ENCODE results near the gene HLA-G. TPM values are rescaled to one million over a fixed set of nuclear protein-coding genes. Genes with fewer than 3 reads are reported as not detected.

The HLA-G gene
- total RNA-seq, 1 donor from 2014 or later = not detected

DNA sequence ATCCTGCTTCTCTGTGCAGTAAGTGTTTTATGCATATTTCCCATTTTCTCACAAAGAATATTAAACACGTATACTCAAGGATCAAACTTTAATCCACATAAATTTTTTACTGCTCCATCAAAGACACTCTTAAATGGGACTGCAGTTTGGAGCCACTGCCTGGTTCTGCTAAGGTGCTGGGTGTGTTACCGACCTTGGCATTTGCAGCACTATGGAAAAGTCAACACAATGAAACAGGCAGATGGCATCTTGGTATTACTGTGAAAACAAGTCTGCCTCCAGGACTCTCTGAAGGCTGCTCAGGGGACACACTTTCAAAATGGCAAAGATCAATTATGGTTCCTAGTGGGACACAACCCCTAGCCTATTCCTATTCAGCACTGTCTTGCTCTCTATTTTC is 17.3 kb upstream of the HLA-G start:
- H3K27me3 Mint-ChIP-seq (ENCODE audit: insufficient read depth, low read depth) = peaks cover 4% of the 10 kb centered on the region
- H3K4me3 Mint-ChIP-seq = no peak overlapping the region

DNA sequence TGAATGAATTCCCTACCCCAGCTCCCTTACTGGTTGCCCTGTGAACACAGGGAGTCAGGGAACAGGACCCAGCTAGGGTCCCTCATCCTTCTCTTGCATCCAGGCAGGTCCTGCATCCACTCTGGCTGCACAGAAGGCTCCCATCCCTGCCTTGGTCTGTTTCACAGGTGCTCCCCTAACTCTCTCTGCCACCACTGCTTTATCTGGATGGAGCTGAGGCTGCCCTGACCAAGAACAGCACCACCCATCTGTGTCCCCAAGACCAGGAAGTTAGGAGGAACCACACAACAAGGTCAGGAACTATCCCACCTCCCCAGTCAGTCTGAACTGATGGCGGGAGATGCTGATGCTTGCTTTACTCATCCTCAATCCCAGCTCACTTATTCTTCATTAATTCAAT is 16.2 kb upstream of the HLA-G start:
- H3K36me3 ChIP-seq = no peaks in the 10 kb centered on the region
- peaks cover 22% of the 10 kb centered on the region for H3K27me3 ChIP-seq
- H3F3A ChIP-seq (ENCODE audit: low read depth) = no peaks in the 10 kb centered on the region
- no peak overlapping the region for H3K27ac ChIP-seq
- no peaks in the 10 kb centered on the region for H3K9me3 ChIP-seq (ENCODE audit: low read depth)
- Mint-ChIP-seq H3K4me3 (no peak overlapping the region), H3K9me3 (no peaks in the 10 kb centered on the region), H3K27ac (no peak overlapping the region), H3K4me1 (no peaks in the 10 kb centered on the region), H3K27me3 (ENCODE audit: insufficient read depth, low read depth) (peaks cover 2% of the 10 kb centered on the region), H3K36me3 (no peaks in the 10 kb centered on the region)
- no peak overlapping the region for H3K9ac ChIP-seq
- DNase-seq (ENCODE audit: low spot score) = no peak
- H3K4me2 ChIP-seq = no peak overlapping the region
- TF ChIP-seq EZH2 (IDR thresholded peaks at IDR 0.05) = no peak
- no peak for TF ChIP-seq EZH2phosphoT487 (IDR thresholded peaks at IDR 0.05)
- TF ChIP-seq, protein P1, sequence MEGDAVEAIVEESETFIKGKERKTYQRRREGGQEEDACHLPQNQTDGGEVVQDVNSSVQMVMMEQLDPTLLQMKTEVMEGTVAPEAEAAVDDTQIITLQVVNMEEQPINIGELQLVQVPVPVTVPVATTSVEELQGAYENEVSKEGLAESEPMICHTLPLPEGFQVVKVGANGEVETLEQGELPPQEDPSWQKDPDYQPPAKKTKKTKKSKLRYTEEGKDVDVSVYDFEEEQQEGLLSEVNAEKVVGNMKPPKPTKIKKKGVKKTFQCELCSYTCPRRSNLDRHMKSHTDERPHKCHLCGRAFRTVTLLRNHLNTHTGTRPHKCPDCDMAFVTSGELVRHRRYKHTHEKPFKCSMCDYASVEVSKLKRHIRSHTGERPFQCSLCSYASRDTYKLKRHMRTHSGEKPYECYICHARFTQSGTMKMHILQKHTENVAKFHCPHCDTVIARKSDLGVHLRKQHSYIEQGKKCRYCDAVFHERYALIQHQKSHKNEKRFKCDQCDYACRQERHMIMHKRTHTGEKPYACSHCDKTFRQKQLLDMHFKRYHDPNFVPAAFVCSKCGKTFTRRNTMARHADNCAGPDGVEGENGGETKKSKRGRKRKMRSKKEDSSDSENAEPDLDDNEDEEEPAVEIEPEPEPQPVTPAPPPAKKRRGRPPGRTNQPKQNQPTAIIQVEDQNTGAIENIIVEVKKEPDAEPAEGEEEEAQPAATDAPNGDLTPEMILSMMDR (IDR thresholded peaks at IDR 0.05) = no peak
- H3K4me1 ChIP-seq = no peaks in the 10 kb centered on the region
- H3K4me3 ChIP-seq = no peak overlapping the region
- no peaks in the 10 kb centered on the region for H4K20me1 ChIP-seq (ENCODE audit: low read depth)
- H3K79me2 ChIP-seq (ENCODE audit: low read depth) = no peaks in the 10 kb centered on the region
- H2AFZ ChIP-seq (replicated peaks) = no peak overlapping the region

More for the DNA sequence above, 17.3 kb upstream of the HLA-G start:
- no peaks in the 10 kb centered on the region for H3K4me1 ChIP-seq
- Mint-ChIP-seq H3K27ac (no peak overlapping the region), H3K9me3 (no peaks in the 10 kb centered on the region), H3K36me3 (no peaks in the 10 kb centered on the region), H3K4me1 (no peaks in the 10 kb centered on the region)
- H3K4me2 ChIP-seq = no peak overlapping the region
- H3F3A ChIP-seq (ENCODE audit: low read depth) = no peaks in the 10 kb centered on the region
- TF ChIP-seq, protein P1 (IDR thresholded peaks at IDR 0.05) = no peak
- TF ChIP-seq EZH2 (IDR thresholded peaks at IDR 0.05) = no peak
- no peak for TF ChIP-seq EZH2phosphoT487 (IDR thresholded peaks at IDR 0.05)
- H3K27me3 ChIP-seq = peaks cover 28% of the 10 kb centered on the region
- H3K27ac ChIP-seq = no peak overlapping the region
- H2AFZ ChIP-seq (replicated peaks) = no peak overlapping the region
- H3K4me3 ChIP-seq = no peak overlapping the region
- H3K36me3 ChIP-seq = no peaks in the 10 kb centered on the region
- no peaks in the 10 kb centered on the region for H3K9me3 ChIP-seq (ENCODE audit: low read depth)
- no peaks in the 10 kb centered on the region for H4K20me1 ChIP-seq (ENCODE audit: low read depth)
- H3K9ac ChIP-seq = no peak overlapping the region
- DNase-seq (ENCODE audit: low spot score) = no peak
- no peaks in the 10 kb centered on the region for H3K79me2 ChIP-seq (ENCODE audit: low read depth)

DNA sequence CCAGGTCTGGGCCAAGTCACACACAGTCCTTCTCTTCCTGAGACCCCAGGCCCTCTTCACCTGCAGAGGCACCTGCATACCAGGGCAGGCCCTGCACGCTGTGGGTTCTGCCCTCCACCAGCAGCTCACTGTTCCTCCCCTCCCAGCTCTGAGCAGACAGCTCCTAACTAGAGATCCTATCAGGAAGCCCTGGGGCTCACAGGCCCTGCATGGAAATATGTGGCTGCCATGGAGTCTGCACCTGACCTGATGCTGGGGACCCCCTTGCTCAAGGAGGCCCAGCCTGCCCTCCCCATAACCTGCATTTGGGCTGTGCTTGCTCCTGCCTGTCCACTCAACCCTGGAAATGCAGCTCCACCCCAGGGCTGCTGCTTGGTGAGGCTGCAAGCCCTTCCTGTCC is 14.6 kb upstream of the HLA-G start:
- Histone ChIP-seq H3F3A (ENCODE audit: low read depth) (no peaks in the 10 kb centered on the region), H4K20me1 (ENCODE audit: low read depth) (no peaks in the 10 kb centered on the region), H3K9ac (no peak overlapping the region), H3K4me2 (no peak overlapping the region), H3K27me3 (peaks cover 8% of the 10 kb centered on the region), H3K4me1 (no peaks in the 10 kb centered on the region), H3K36me3 (no peaks in the 10 kb centered on the region), H2AFZ (replicated peaks) (no peak overlapping the region), H3K4me3 (no peak overlapping the region), H3K27ac (no peak overlapping the region), H3K9me3 (ENCODE audit: low read depth) (no peaks in the 10 kb centered on the region), H3K79me2 (ENCODE audit: low read depth) (no peaks in the 10 kb centered on the region)
- TF ChIP-seq EZH2phosphoT487 (IDR thresholded peaks at IDR 0.05) = no peak
- no peak for TF ChIP-seq EZH2 (IDR thresholded peaks at IDR 0.05)
- TF ChIP-seq, protein P1 (IDR thresholded peaks at IDR 0.05) = no peak
- no peak overlapping the region for H3K4me3 Mint-ChIP-seq
- H3K27me3 Mint-ChIP-seq (ENCODE audit: insufficient read depth, low read depth) = no peaks in the 10 kb centered on the region
- no peak overlapping the region for H3K27ac Mint-ChIP-seq
- no peak for DNase-seq (ENCODE audit: low spot score)
- no peaks in the 10 kb centered on the region for H3K9me3 Mint-ChIP-seq
- no peaks in the 10 kb centered on the region for H3K36me3 Mint-ChIP-seq
- no peaks in the 10 kb centered on the region for H3K4me1 Mint-ChIP-seq

All from neural progenitor cell (in vitro differentiated cells).